Measurements from ENCODE around the gene CD6.

DNA sequence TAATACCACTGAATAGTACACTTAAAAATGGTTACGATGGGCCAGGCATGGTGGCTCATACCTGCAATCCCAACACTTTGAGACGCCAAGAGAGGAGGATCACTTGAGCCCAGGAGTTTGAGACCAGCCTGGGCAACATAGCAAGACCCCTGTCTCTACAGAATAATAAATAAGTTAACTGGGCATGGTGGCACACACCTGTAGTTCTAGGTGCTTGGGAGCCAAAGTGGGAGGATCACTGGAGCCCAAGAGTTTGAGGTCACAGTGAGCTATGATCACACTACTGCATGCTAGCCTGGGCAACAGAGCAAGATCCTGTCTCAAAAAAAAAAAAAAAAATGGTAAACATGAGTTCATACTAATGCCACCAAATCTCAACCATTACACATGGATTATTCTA is 61.3 kb downstream of the CD6 start:
- TF ChIP-seq, protein P1, sequence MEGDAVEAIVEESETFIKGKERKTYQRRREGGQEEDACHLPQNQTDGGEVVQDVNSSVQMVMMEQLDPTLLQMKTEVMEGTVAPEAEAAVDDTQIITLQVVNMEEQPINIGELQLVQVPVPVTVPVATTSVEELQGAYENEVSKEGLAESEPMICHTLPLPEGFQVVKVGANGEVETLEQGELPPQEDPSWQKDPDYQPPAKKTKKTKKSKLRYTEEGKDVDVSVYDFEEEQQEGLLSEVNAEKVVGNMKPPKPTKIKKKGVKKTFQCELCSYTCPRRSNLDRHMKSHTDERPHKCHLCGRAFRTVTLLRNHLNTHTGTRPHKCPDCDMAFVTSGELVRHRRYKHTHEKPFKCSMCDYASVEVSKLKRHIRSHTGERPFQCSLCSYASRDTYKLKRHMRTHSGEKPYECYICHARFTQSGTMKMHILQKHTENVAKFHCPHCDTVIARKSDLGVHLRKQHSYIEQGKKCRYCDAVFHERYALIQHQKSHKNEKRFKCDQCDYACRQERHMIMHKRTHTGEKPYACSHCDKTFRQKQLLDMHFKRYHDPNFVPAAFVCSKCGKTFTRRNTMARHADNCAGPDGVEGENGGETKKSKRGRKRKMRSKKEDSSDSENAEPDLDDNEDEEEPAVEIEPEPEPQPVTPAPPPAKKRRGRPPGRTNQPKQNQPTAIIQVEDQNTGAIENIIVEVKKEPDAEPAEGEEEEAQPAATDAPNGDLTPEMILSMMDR (IDR thresholded peaks at IDR 0.05): no peak
- no peak for TF ChIP-seq POLR2A (IDR thresholded peaks at IDR 0.05)
